Endothelial cell of umbilical vein (primary cell): ENCODE measurements around the gene EPS8L2.

Experiments used
- EZH2 ChIP-seq: IDR thresholded peaks from 2 replicates; pipeline ENCODE4 v1.6.1; 2012; ENCODE audit warnings: borderline replicate concordance, low read depth, mild to moderate bottlenecking, moderate library complexity, low read length, inconsistent platforms; ENCODE audit not compliant: severe bottlenecking
- JUN ChIP-seq: IDR thresholded peaks from 2 replicates; pipeline ENCODE4 v1.6.1; 2011; ENCODE audit warnings: borderline replicate concordance, low read depth; ENCODE audit not compliant: insufficient read length, insufficient read depth
- MYC ChIP-seq: IDR thresholded peaks from one replicate; pipeline ENCODE4 v1.6.1; 2011; ENCODE audit warnings: mild to moderate bottlenecking, low read depth, low read length
- POLR2A ChIP-seq: IDR thresholded peaks from 2 replicates; pipeline ENCODE4 v1.6.1; 2012; ENCODE audit warnings: low read depth, mild to moderate bottlenecking, control low read depth, low read length
- POLR2AphosphoS5 ChIP-seq: IDR thresholded peaks from 2 replicates; pipeline ENCODE4 v1.6.1; 2012; ENCODE audit warnings: low read depth, mild to moderate bottlenecking, control low read depth, low read length, moderate library complexity; ENCODE audit not compliant: insufficient read depth
- TF ChIP-seq, protein P1 (sequence below): IDR thresholded peaks from 2 replicates; pipeline ENCODE4 v1.6.1; 2011; ENCODE audit not compliant: insufficient read depth, insufficient read length
- TF ChIP-seq, protein P2 (sequence below), 2 donors: IDR thresholded peaks; 1 replicate in 1 of 2; 2 replicates in 1 of 2; pipeline ENCODE4 v1.5.1; 2011; ENCODE audit warnings: low read length in 2 of 2, mild to moderate bottlenecking in 2 of 2, moderate library complexity in 2 of 2, control low read depth in 1 of 2, inconsistent platforms in 1 of 2, low read depth in 1 of 2; ENCODE audit not compliant: insufficient read depth in 1 of 2; ENCODE audit errors: extremely low read depth in 1 of 2

DNA sequence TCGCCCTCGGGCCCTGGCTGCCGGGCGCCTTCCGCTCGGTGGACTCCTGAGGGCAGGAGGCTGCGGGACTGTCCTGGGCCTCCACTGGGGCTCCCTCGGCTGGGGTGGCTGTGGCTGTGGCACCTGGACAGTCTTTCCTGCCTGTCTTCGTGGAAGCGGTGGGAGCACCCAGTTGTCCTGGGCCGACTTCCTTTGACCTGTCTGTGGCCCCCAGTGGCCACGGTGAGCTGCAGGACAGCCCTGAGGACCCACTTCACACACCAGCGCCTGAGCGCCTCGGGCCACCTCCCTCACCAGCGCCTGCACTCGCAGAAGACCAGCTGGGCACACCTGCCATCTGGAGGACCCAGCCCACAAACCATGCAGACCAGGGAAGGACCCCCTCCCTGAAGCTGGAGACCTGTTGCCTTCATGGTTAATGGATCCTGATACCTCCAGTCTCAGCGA, 1.8 kb upstream of the EPS8L2 start:
- TF ChIP-seq, protein P1, sequence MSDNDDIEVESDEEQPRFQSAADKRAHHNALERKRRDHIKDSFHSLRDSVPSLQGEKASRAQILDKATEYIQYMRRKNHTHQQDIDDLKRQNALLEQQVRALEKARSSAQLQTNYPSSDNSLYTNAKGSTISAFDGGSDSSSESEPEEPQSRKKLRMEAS = no peak
- TF ChIP-seq POLR2A = no peak
- no peak for TF ChIP-seq EZH2
- TF ChIP-seq, protein P2, sequence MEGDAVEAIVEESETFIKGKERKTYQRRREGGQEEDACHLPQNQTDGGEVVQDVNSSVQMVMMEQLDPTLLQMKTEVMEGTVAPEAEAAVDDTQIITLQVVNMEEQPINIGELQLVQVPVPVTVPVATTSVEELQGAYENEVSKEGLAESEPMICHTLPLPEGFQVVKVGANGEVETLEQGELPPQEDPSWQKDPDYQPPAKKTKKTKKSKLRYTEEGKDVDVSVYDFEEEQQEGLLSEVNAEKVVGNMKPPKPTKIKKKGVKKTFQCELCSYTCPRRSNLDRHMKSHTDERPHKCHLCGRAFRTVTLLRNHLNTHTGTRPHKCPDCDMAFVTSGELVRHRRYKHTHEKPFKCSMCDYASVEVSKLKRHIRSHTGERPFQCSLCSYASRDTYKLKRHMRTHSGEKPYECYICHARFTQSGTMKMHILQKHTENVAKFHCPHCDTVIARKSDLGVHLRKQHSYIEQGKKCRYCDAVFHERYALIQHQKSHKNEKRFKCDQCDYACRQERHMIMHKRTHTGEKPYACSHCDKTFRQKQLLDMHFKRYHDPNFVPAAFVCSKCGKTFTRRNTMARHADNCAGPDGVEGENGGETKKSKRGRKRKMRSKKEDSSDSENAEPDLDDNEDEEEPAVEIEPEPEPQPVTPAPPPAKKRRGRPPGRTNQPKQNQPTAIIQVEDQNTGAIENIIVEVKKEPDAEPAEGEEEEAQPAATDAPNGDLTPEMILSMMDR (IDR thresholded peaks at IDR 0.05; ENCODE audit: extremely low read depth in 1 of 2, insufficient read depth in 1 of 2, low read depth in 1 of 2, low read length in 2 of 2) = no peak
- no peak for TF ChIP-seq MYC
- no peak for TF ChIP-seq JUN
- TF ChIP-seq POLR2AphosphoS5 = no peak
